Stimulated activated CD8-positive, alpha-beta memory T cell treated with anti-CD3 and anti-CD28 coated beads, Interleukin-12 subunit alpha, Interleukin-12 subunit beta, amount 100 ng/mL, for 4 hours (primary cell): ENCODE measurements around the gene PHACTR2.
"Not testable (repeated sequence)": the region's sequence is repeated elsewhere in the genome, so short reads cannot be mapped to it uniquely, and the experiment has no call there.

Source experiments
- DNase-seq: peaks from one replicate; pipeline ENCODE4 v3.0.0-alpha.2; 2020; ENCODE audit warnings: low read depth

The PHACTR2 gene

DNA sequence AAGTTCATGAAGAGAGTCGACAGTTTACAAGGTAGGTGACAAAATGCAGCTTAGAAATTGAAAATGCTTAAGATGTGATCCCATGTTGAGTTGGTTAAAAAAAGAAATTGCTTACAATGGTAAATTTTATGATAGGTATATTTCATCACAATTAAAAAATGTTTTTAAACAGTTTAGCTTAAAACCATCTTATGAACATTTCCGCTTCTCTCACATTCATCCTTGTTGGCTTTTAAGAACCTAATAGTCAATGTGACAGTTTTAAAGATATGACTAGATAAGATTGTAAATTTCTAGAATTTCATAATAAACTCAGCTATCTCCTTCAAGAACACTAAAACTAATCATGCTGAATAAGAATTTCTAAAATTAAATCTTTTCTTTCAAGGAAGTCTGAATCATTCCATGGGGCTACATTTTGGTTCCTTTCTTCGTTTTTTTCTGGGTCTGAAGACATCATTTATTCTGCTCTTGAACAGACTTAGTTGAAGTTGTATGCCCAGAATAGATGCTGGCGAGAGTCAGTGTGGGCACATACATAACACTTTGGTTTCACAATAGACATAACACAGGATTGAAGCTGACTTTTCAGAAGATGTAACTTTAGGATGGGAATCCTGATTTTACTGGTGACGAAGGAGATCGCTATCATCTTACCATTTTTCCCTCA lies 129.5 kb downstream of the PHACTR2 start:
- no peak for DNase-seq

DNA sequence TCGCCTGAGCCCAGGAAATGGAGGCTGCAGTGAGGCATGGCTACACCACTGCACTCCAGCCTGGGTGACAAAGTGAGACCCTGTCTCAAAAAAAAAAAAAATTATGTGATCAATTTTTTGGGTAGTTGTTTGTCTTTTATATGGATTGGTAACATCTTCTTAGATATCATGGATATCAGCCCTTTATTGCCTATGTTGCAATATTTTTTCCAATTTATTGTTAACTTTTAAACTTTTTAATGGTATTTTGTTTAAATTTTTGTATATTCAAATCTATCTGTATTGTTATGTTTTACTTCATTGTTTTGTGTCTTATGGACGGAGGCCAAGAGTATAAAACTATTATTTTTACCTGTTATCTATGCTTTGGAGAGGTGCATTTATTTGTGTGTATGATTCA lies 133.0 kb downstream of the PHACTR2 start:
- DNase-seq: no peak

DNA sequence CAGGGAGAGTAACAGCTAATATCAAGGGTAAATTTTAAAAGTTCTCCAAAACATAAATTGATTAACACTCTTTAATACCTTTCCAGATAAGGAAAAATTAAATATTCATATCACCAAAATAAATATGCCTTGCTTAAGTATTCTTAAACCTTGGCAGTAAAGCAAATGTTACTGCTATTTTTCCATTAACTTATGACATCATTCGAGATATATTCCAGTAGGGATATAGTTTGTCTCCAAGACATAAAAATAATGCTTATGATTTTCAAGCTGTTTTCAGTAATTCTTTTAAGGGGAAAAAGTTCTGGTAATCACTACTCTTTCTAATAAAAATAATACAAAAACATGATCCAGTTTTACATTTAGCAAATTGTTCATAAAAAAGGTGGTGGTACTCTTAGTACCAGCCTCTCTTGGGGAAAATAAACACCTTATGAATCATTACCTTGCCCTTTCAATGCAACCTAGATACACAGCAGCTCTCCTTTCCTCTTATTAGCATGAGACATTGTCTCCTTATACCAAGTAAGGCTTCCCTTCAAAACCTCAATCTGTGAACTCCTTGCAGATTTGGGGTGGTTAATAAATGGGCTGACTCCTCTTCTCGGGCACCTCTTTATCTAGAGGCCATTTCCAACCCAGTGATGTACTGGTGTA lies 133.9 kb downstream of the PHACTR2 start:
- no peak for DNase-seq

DNA sequence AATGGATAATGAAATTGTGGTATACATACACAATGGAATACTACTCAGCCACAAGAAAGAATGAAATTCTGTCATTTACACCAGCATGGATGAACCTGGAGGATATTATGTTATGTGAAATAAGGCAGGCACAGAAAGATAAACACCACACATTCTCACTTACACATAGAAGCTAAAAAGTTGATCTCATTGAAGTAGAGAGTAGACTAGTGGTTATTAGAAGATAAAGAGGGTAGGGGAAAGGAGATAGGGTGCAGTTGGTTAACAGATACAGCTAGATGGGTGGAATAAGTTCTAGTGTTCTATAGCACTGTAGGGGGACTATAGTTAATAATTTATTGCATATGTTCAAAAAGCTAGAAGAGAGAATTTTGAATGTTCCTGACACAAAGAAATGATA lies 139.9 kb downstream of the PHACTR2 start:
- no peak for DNase-seq

DNA sequence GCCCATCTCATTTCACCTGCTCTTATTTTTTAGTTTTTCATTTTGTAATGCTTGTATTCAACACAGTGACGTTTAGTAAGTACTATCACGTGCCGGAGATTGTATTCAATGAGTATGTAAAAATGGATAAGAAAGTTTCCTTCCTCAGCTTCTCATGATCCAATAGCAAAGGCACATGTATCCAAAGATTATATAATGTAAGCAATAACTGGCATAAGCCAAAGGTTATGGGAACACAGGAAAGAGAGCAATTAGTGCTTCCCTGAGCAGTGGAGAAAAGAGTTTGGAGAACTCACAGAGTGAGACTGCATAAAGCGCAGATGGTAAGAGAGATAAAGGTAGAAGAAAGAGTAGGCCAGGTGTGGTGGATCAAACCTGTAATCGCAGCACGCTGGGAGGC lies 143.6 kb downstream of the PHACTR2 start:
- DNase-seq: no peak

DNA sequence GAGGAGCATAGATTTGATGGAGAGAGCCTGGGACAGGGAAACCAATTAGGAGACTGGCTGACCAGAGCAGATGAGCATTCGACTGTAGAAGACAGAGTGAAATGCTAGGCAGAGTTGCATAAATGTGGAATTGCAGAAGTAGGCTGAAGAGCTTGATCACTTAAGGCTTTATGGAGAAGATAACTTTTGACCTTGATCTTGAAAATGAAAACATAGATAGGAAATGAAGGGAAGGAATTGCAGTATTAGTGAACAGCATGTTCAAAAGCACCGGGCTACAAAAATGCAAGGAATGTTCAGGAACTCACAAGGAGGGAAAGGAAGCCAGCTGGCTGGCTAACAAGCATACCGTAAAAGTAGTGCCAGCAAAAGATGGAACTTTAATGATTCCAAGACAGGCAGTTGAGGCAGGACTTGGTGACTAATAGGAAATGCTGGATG lies 144.8 kb downstream of the PHACTR2 start:
- no peak for DNase-seq

DNA sequence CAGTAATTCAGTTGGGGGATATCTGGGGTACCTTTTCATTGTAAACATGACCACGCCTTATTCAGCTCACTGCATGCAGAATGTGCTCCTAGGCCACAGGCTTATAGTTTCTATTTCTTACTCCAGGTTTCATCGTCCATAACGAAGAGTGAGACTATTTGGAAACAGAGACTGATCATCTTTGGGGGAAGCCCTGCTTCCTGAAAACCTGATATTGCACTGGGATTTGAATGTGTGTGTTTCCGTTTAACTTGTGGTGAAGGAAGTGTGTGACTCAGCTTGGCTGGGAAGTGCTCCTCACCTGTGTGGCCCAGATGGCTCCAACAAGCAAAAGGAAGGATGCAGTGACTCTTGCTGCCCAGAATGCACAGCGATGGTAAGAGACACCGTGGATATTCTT lies 145.8 kb downstream of the PHACTR2 start:
- DNase-seq: no peak

DNA sequence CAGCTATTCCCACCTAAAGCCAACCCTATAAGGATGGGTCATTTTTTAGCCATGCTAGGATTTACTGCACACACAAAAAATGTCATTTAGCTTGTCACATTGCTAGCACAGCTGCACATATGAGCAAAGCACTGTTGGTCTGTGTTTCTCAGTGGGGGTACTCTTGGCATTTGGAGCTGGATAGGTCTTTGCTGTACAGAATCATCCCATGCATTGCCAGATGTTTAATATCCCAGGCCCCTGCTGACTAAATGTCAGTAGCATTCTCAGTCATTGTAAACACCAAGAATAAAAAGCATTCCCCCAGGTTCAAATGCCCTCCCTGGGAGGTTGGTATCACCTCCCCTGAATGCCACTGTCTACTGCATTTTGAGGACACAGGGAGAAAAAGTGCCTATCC lies 150.8 kb downstream of the PHACTR2 start:
- no peak for DNase-seq

DNA sequence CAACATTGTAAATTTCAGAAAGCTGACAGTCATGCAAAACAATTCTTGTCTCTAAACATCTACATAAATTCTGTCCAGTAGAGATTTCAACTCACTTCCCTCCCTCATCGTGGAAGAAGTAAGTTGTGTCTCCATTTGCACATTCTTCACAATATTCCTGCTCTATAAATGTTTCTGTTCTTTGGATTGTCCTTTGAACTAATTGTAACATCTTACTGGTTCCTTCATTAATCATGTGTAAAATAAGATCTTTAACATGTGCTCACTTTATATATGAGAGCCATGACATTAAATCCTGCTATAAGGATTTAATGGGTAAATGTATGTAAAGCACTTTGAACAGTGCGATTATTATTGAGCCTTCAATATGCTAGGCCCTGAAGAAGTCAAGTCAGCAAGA lies 158.4 kb downstream of the PHACTR2 start:
- no peak for DNase-seq

DNA sequence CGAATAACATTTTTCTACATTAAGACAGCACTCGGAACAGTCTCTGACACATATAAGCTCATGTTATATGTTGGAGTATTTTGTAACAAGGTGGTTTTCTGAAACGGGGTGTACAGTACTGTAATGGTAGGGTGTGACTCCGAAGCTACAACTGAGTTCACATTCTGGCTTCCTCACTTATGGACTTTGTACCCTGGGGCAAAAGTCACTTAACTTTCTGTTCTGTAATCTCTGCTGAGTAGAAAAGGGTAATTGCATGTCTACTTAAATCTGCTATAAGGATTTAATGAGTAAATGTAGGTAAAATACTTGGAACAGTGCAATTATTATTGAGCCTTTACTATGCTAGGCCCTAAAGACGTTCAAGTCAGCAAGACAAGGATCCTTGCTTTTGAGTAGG lies 160.6 kb downstream of the PHACTR2 start:
- DNase-seq: no peak

DNA sequence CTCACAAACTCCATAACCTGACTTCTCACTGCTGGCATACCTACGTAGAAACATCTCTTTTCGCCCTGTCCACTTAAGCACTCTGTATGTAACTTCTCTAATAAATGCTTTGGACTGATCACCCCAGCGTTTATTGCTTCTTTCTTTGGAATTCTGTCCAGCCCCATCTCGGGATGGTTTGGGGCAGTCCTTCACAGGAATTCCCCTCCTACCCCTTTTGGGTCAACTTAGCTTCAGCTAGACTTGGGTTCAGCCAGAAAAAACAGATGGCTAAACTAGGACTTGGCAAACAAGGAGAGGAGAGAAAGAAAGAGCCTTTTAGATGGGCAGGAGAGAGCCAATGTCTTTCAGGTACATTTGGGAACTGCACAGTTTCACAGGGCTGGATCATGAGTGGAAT lies 161.4 kb downstream of the PHACTR2 start:
- DNase-seq: no peak

DNA sequence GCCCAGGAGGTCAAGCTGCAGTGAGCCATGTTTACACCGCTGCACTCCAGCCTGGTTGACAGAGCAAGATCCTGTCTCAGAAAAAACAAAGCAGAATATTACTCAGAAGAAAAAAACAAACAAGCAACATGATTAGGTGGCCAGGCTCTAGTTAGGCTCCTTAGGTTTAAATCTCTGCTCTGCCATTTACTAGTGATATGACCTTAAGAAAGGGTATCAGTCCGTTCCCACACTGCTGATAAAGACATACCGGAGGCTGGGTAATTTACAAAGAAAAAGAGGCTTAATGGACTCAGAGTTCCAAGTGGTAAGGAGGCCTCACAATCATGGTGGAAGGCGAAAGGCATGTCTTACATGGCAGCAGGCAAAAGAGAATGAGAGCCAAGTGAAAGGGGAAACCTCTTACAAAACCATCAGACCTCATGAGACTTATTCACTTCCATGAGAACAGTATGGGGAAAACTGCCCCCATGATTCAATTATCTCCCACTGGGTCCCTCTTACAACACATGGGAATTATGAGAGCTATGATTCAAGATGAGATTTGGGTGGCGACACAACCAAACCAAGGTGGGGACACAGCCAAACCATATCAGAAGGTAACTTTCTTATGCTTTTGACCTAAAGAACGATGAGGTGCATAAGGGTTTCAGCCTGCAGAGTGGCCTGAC lies 163.0 kb downstream of the PHACTR2 start:
- no peak for DNase-seq

DNA sequence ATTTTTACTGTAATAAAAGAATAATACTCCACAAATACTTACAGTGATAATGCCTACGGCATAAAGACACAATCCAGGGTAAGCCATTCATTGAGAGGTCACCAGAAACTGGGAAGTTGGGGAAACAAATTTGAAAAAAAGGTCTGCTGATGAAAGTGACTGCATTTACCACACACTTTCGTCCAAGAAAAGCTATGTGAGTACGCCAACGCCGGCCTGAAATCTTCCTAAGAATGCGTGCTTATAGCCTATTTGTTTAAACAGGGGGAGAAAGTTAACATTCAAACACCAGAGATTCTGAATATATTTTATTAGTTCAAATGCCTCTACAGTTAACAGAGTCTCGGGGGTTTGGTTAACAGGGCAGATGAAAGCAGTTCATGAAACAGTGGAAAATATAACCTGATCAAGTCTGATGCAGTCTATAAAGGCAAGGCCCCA lies 164.7 kb downstream of the PHACTR2 start:
- DNase-seq: no peak

DNA sequence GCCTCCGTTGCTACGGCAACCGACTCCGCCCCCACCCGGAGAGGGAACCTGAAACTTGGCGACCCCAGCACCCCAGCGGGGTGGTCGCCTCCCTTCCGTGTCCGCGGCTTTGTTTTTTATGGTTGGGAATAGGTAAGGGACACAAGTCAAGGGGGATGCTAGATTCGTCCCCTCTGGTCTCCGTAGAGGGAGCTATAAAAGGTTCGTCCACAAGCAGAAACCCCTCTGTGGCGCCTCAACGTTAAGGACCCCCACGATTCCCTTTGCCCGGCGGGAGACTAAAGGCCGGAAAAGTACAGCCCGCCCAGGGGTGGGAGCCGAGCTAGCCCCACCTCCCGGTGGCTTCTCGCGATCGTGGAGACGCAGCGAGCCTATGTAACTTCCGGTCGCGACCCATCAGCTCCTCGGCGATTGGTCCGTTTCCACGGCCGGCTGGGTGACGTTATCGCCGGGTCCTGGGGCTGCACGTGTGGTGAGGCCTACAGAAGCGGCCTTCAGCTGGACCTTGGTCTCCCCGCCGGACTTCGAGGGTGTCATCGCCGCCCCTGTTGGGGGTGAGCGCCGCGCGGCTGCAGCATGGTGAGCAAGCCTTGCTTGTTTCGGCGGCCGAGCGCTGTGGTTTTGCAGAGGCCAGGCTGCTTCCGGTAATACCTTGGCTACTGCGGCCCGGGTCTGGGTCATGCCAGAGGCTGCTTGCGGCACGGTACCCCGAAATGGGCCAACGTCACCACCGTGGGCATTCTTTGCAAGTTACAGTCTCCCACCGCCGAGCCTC lies 165.3 kb downstream of the PHACTR2 start, which contains the start of gene LTV1:
Gene LTV1 (plus strand): TSS at position 437 of the 775 bp plus-strand sequence. CDS start 140 bp downstream, at position 577.
- DNase-seq: peak; percentile 85

DNA sequence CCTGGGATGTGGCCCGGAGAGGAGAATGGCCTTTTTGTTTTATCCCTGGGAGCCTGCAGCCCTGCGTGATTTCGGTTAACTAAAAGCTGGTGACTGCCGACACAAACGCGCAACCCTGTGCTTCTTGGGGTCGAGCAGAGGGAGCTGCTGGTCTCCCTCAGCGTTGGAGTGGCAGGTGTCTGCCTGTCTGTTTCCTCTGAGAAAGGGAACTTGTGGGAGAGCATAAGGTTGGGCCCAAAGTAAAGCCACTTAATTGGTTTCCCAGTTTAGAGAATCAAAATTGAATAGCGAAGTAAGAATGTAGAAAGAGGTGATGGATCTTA lies 165.9 kb downstream of the PHACTR2 start:
- no peak for DNase-seq

DNA sequence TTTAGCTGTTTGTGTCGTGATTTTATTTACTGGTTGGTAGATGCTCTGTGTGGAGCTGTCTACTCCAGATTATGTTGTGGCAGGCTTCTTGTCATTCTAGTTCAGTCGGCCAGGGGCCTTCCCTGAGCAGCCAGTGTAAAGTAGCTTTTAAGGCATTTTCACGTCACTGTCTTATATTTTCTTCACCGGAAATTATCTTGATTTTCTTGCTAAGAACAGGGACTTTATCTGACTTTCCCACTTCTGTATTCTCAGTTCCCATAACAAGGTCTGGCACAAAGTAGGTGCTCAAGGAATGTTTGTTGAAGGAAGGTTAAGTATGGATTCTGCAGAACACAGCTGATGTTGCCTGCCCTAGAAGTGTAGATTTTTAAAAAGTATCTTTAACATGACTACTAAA lies 166.2 kb downstream of the PHACTR2 start:
- no peak for DNase-seq

DNA sequence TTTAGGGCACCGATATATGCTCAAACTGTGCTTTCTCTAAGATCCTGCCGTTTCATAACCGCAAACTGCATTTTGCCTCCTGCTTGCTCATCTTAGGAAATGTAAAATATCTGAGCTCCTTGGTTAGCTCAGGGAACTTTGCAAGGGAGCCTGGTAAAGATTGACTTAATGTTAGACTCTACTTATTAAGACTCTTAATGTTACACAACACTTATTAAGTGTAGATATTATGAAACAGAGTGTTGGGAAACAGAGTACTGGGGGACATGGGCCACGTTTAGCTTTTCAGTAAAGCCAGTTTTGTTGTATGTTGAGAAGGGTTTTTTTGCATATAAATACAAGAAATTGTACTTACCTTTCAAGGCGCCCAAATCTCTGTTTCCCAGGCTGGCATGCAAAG lies 167.3 kb downstream of the PHACTR2 start:
- no peak for DNase-seq

DNA sequence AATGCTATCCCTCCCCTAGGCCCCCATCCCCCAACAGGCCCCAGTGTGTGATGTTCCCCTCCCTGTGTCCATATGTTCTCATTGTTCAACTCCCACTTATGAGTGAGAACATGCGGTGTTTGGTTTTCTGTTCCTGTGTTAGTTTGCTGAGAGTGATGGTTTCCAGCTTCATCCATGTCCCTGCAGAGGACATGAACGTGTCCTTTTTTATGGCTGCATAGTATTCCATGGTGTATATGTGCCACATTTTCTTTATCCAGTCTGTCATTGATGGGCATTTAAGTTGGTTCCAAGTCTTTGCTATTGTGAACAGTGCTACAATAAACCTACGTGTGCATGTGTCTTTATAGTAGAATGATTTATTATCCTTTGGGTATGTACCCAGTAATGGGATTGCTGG lies 173.9 kb downstream of the PHACTR2 start:
- DNase-seq: not testable (repeated sequence)

DNA sequence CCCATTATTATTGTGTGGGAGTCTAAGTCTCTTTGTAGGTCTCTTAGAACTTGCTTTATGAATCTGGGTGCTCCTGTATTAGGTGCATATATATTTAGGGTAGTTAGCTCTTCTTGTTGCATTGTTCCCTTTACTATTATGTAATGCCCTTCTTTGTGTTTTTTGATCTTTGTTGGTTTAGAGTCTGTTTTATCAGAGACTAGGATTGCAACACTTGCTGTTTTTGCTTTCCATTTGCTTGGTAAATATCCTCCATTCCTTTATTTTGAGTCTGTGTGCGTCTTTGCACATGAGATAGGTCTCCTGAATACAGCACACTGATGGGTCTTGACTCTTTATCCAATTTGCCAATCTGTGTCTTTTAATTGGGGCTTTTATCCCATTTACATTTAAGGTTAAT lies 177.3 kb downstream of the PHACTR2 start:
- not testable (repeated sequence) for DNase-seq

DNA sequence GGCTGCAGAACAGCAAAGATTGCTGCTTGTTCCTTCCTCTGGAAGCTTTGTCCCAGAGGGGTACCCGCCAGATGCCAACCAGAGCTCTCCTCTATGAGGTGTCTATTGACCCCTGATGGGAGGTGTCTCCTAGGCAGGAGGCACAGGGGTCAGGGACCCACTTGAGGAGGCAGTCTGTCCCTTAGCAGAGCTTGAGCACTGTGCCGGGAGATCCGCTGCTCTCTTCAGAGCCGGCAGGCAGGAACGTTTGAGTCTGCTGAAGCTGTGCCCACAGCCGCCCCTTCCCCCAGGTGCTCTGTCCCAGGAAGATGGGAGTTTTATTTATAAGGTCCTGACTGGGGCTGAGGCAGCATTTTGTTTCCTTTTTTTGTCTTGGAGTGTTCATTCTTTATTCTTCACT lies 179.0 kb downstream of the PHACTR2 start:
- not testable (repeated sequence) for DNase-seq

DNA sequence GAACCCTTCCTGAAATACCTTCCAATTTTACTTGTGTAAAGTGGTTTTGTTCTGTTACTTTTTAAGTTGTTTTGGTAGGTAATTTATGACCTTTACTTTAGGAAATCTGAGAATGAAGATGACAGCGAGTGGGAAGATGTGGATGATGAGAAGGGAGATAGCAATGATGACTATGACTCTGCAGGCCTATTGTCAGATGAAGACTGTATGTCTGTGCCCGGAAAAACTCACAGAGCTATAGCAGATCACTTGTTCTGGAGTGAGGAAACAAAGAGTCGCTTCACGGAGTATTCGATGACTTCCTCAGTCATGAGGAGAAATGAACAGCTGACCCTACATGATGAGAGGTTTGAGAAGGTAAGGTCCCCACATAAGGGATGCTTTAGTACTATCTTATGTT lies 179.9 kb downstream of the PHACTR2 start:
- no peak for DNase-seq

DNA sequence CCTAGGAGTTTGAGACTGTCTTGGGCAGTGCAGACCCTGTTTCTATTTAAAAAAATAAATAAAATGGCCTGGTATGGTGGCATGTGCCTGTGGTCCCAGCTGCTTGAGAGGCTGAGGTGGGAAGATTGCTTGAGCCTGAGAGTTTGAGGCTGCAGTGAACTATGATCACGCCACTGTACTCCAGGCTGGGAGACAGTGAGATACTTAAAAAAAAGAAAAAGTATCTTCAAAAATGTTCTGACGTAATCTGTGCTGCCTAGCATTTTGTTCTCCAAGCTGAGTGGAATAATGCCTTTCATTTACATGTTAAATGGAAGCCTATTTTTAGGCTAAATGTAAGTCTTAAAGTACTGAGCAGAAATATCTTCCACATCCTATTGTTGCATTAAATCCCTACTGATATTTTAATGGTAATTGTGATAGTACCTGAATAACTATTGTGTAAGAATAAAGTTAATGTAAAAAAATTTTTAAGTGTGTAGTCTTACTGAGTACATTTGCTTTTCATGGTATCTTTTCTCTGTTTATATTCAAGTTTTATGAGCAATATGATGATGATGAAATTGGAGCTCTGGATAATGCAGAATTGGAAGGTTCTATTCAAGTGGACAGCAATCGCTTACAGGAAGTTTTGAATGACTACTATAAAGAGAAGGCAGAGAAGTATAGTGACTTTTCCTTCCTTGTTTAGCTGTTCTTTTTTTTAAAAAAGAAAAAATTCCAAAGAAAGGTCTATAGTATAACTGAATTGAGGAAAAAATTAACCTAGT lies 182.3 kb downstream of the PHACTR2 start:
- DNase-seq: no peak
